Cardiac muscle cell (in vitro differentiated cells and primary cell): ENCODE results near the gene WDR91. TPM values are rescaled to one million over a fixed set of nuclear protein-coding genes. Genes with fewer than 3 reads are reported as not detected.
A peak's percentile ranks its signal among the peaks of the same experiment; 100 is the strongest.

Experiments used
- DNase-seq, 2 donors: peaks; one replicate each; pipeline versions ENCODE4 v3.0.0 to v3.0.0-alpha.2; 2010 to 2017; ENCODE audit warnings: low read depth in 1 of 2, low spot score in 1 of 2
- H3K27ac ChIP-seq: fragments of 200-600 bp; sonication (generic); 2 replicates; pipeline ENCODE4 v1.5.1; 2016
- H3K27me3 ChIP-seq: fragments of 200-600 bp; sonication (generic); 2 replicates; pipeline ENCODE4 v1.6.0; 2016; ENCODE audit warnings: control low read depth
- H3K36me3 ChIP-seq: fragments of 200-600 bp; sonication (generic); 2 replicates; pipeline ENCODE4 v1.5.1; 2016; ENCODE audit warnings: control low read depth
- H3K4me1 ChIP-seq: fragments of 200-600 bp; sonication (generic); 2 replicates; pipeline ENCODE4 v1.8.1; 2017; ENCODE audit warnings: low read depth, mild to moderate bottlenecking, mixed run types
- H3K4me3 ChIP-seq: fragments of 200-600 bp; sonication (generic); 2 replicates; pipeline ENCODE4 v1.5.1; 2016; ENCODE audit warnings: mild to moderate bottlenecking
- H3K9me3 ChIP-seq: fragments of 200-600 bp; sonication (generic); 2 replicates; pipeline ENCODE4 v1.5.1; 2017; ENCODE audit warnings: low read depth, mild to moderate bottlenecking, control low read depth
- polyA plus RNA-seq: library from polyadenylated mRNA; unstranded; fragments of >200 nt; fragmentation: Nextera tagmentation; extraction: Ambion mirVana; gene quantifications from 2 replicates; pipeline ENCODE4 v1.2.1, GENCODE V29; 2016
- total RNA-seq: library from RNA; depleted of rRNA; stranded (reverse); fragments of >200 nt; gene quantifications from 2 replicates; pipeline ENCODE4 v1.2.3, GENCODE V29; 2016
- TF ChIP-seq, protein P1 (sequence below): IDR thresholded peaks from 2 replicates; pipeline ENCODE4 v1.5.1; 2012; ENCODE audit warnings: low read depth, mild to moderate bottlenecking, low read length

Gene WDR91
- total RNA-seq: 16.2 and 16.7 TPM in 2 replicates
- 13.3 and 13.6 TPM in 2 replicates for polyA plus RNA-seq

DNA sequence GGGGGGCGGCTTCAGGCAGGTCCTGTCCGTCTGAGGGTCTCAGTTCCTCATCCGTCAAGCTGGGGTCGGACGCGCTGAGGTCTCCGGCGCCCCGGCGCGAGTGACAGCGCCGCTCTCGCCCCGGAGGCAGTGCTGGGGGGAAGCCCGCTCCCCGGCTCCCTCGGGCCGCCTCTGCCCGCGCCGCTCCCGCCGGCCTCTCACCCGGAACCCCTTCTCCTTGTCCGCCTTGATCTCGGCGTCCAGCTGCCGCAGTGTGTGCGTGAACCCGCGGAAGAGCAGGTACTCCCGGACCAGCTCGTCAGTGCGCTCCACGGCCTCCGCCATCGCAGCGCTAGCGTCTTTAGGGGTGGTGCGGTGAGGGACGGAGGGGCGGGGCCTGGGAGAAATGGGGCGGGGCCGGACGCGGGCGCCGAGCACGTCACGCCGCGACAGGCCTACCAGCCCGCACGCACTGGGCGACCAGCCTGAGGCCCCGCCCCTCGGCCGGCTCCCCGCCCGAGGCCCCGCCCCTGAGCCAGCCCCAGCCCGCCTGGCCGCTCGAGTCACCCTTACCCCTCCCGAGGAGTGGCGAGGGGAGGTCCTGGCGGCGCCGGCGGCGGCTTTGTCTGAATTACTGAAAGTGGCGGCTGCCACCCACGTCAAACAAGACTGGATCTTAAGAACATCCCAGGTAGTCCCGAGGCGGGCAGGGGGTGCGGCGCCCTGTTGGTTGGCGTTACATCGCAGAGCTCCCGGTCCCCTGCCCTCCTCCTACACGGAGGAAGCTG, at the start of gene WDR91:
Gene WDR91, minus strand, starts transcription at position 348 of the 767 bp plus-strand sequence. Its CDS starts 24 bp downstream, at position 324.
- no peaks in the 10 kb centered on the region for H3K27me3 ChIP-seq
- peaks cover 26% of the 10 kb centered on the region for H3K4me1 ChIP-seq
- TF ChIP-seq, protein P1, sequence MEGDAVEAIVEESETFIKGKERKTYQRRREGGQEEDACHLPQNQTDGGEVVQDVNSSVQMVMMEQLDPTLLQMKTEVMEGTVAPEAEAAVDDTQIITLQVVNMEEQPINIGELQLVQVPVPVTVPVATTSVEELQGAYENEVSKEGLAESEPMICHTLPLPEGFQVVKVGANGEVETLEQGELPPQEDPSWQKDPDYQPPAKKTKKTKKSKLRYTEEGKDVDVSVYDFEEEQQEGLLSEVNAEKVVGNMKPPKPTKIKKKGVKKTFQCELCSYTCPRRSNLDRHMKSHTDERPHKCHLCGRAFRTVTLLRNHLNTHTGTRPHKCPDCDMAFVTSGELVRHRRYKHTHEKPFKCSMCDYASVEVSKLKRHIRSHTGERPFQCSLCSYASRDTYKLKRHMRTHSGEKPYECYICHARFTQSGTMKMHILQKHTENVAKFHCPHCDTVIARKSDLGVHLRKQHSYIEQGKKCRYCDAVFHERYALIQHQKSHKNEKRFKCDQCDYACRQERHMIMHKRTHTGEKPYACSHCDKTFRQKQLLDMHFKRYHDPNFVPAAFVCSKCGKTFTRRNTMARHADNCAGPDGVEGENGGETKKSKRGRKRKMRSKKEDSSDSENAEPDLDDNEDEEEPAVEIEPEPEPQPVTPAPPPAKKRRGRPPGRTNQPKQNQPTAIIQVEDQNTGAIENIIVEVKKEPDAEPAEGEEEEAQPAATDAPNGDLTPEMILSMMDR: no peak
- H3K4me3 ChIP-seq: peak within 1 kb of the TSS; percentile 63
- H3K36me3 ChIP-seq: no peaks in the 10 kb centered on the region
- peak within 1 kb of the TSS; percentile 55 for H3K27ac ChIP-seq
- H3K9me3 ChIP-seq: no peaks in the 10 kb centered on the region
- peak; percentile 95 to 96 for DNase-seq

DNA sequence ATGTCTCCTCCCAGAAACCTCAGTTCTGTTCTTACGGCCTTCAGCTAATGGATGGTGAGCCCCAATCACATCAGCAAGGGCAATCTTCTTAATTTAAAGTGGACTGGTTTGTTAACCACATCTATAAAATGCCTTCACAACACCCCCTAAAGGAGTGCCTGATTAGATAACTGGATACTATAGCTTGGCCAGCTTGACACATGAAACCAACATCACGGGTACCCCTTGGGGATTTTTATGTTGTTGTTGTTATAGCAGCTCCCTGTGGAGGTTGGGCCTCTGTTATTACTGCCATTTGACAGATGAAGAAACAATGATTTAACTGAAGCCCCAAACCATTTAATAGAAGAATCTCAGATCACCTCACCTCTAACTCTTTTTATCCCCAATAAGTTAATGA, 49.1 kb upstream of the WDR91 start:
- Histone ChIP-seq H3K36me3 (no peaks in the 10 kb centered on the region), H3K27ac (peak overlapping the region; percentile 27), H3K4me3 (no peak overlapping the region), H3K9me3 (no peaks in the 10 kb centered on the region), H3K4me1 (peaks cover 30% of the 10 kb centered on the region), H3K27me3 (no peaks in the 10 kb centered on the region)
- DNase-seq: peak in 1 of 2 donors; percentile 52
- TF ChIP-seq, protein P1: no peak

DNA sequence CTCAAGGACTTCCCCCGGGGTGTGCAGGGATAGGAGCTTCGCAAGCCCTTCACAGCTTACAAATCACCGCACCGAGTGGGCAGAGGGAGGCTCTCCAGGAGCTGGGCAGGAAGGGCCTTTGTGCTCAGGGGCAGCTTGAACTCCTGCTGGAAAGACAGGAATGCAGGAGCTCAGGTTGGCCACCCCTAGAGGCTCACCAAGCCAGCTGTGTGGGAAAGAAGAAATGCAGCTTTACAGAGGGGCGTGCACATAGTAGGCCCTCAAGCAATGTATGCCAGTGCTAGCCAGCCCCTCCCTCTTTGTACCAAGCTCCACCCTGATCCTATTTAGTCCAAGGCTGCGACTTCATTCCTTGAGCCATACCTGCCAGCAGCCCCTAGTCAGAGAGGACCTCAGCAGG, 48.4 kb upstream of the WDR91 start:
- Histone ChIP-seq H3K4me1 (peaks cover 33% of the 10 kb centered on the region), H3K4me3 (no peak overlapping the region), H3K36me3 (no peaks in the 10 kb centered on the region), H3K27me3 (no peaks in the 10 kb centered on the region), H3K9me3 (no peaks in the 10 kb centered on the region), H3K27ac (peak overlapping the region; percentile 27)
- TF ChIP-seq, protein P1: no peak
- no peak for DNase-seq

DNA sequence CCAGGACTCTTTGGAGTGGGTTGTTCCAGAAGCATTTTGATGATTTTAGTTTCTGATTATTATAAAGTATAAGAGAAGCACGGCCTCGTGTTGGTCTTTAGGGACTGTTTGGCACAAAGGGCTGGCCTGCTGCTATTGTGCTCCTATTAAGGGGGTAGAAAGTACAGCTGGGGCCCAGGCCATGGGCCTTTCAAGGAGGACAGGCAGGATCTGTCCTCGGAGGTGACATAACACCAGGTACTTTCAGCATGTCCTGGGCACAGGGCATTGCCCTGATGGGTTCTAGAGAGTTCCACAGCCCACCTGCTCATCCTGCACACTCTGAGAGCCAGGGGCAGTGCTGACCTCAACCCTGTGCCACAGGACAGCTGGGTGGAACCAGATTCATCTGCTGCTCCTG, 47.3 kb upstream of the WDR91 start:
- DNase-seq: no peak
- Histone ChIP-seq H3K27ac (no peak overlapping the region), H3K36me3 (no peaks in the 10 kb centered on the region), H3K27me3 (no peaks in the 10 kb centered on the region), H3K9me3 (no peaks in the 10 kb centered on the region), H3K4me3 (no peak overlapping the region), H3K4me1 (peaks cover 44% of the 10 kb centered on the region)
- TF ChIP-seq, protein P1: no peak

DNA sequence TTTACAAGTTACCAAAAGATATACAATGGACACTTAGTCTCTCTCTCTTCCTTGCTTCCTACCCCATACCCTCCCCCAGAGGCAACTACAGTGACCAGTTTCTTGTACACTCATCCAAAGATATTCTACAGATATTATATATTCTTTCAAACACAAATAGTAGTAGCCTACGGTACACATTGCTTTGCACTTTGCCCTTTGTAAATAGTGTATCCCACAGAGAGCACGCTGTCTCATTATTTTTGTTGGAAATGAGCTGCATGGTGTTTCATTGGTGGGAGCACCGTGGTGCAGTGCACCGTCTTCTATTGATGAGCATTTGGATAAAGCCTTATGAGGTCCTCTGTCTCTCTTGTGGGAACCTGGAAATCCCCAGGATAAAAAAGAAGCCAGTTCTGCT, 46.5 kb upstream of the WDR91 start:
- Histone ChIP-seq H3K27me3 (no peaks in the 10 kb centered on the region), H3K4me1 (peaks cover 45% of the 10 kb centered on the region), H3K4me3 (no peak overlapping the region), H3K36me3 (no peaks in the 10 kb centered on the region), H3K27ac (no peak overlapping the region), H3K9me3 (no peaks in the 10 kb centered on the region)
- DNase-seq: no peak
- TF ChIP-seq, protein P1: no peak
